Karpas-422 (cell line): ENCODE data around the gene KCNA10. TPM values are rescaled to one million over a fixed set of nuclear protein-coding genes. Genes with fewer than 3 reads are reported as not detected.

ENCODE experiments used
- total RNA-seq: library from RNA; depleted of rRNA; stranded (reverse); fragments of >200 nt; shearing (Covaris generic); gene quantifications from 2 replicates; pipeline ENCODE4 v1.2.3, GENCODE V29; 2014; ENCODE audit warnings: low replicate concordance; rRNA removed

The KCNA10 gene
- total RNA-seq, 1 experiment from 2014 or later = not detected

Other genes starting within 250 kb of the KCNA10 start
- gene RBM15, start 179.8 kb downstream of the KCNA10 start, total RNA-seq = 101 and 150 TPM in 2 replicates
- gene SLC16A4, start 128.1 kb downstream of the KCNA10 start, total RNA-seq = 51.4 and 116 TPM in 2 replicates
- 352 and 401 TPM in 2 replicates for gene LAMTOR5, start 111.5 kb downstream of the KCNA10 start, total RNA-seq
- not detected in 2 replicates for gene PROK1, start 68.0 kb downstream of the KCNA10 start, total RNA-seq
- not detected in 2 replicates for gene KCNA2, start 87.2 kb upstream of the KCNA10 start, total RNA-seq
- not detected in 2 replicates for gene KCNA3, start 155.8 kb upstream of the KCNA10 start, total RNA-seq